Natural killer cell (primary cell): ENCODE results near the gene KANSL3. TPM values are rescaled to one million over a fixed set of nuclear protein-coding genes. Genes with fewer than 3 reads are reported as not detected.

ENCODE experiments used
- ATAC-seq, 3 donors: fragments of 150-1000 bp in 2 of 3; fragments of 200-7000 bp in 1 of 3; cut with Tn5 transposase; 1 replicate in 1 of 3; 2 replicates in 2 of 3; pipeline ENCODE4 v1.10.0; 2021; ENCODE audit warnings: mild to moderate bottlenecking in 2 of 3, moderate library complexity in 2 of 3
- DNase-seq, 2 donors: peaks; one replicate each; pipeline versions ENCODE4 v3.0.0 to v3.0.0-alpha.2; 2013 to 2021; ENCODE audit warnings: mixed read lengths in 1 of 2
- H3K27ac ChIP-seq: one replicate; pipeline ENCODE4 v1.5.1; 2013; ENCODE audit warnings: mild to moderate bottlenecking, low read length
- H3K27me3 ChIP-seq: one replicate; pipeline ENCODE4 v1.6.1; 2013; ENCODE audit warnings: low read length; ENCODE audit not compliant: control insufficient read depth, insufficient read depth
- H3K36me3 ChIP-seq: one replicate; pipeline ENCODE4 v1.6.1; 2013; ENCODE audit warnings: low read length; ENCODE audit not compliant: control insufficient read depth, insufficient read depth
- H3K4me1 ChIP-seq: one replicate; pipeline ENCODE4 v1.6.1; 2013; ENCODE audit warnings: low read length; ENCODE audit not compliant: control insufficient read depth, insufficient read depth
- H3K4me3 ChIP-seq: one replicate; pipeline ENCODE4 v1.5.1; 2013; ENCODE audit warnings: low read length
- H3K9me3 ChIP-seq: one replicate; pipeline ENCODE4 v1.6.1; 2013; ENCODE audit warnings: low read length; ENCODE audit not compliant: control insufficient read depth, insufficient read depth
- H3K27ac Mint-ChIP-seq, 2 donors: one replicate each; pipeline ENCODE4 v1.8.0; 2022; ENCODE audit warnings: mild to moderate bottlenecking in 2 of 2, mixed read lengths in 2 of 2, moderate library complexity in 1 of 2
- H3K27me3 Mint-ChIP-seq, 2 donors: one replicate each; pipeline ENCODE4 v1.8.0; 2022; ENCODE audit warnings: low read depth in 2 of 2, mixed read lengths in 2 of 2
- H3K36me3 Mint-ChIP-seq: one replicate; pipeline ENCODE4 v1.8.0; 2022; ENCODE audit warnings: mixed read lengths
- H3K4me1 Mint-ChIP-seq, 2 donors: one replicate each; pipeline ENCODE4 v1.8.0; 2022; ENCODE audit warnings: mixed read lengths in 2 of 2
- H3K4me3 Mint-ChIP-seq: one replicate; pipeline ENCODE4 v1.8.0; 2022; ENCODE audit warnings: mild to moderate bottlenecking, moderate library complexity, mixed read lengths
- H3K9me3 Mint-ChIP-seq, 2 donors: one replicate each; pipeline ENCODE4 v1.8.0; 2022; ENCODE audit warnings: mixed read lengths in 2 of 2
- CTCF ChIP-seq: fragments of 200-600 bp; IDR thresholded peaks from one replicate; pipeline ENCODE4 v1.8.0; 2022; ENCODE audit warnings: antibody characterized with exemption
- WGBS: methylation state at CpG from one replicate; pipeline ENCODE4 v1.1.7; 2013; ENCODE audit warnings: missing lambda C conversion rate; ENCODE audit not compliant: insufficient coverage; 5-methylcytosine and 5-hydroxymethylcytosine counted together
- intact Hi-C: fragments of 100-400 bp; cut with micrococcal nuclease; formaldehyde crosslinking; loops from one replicate; pipeline ENCODE4 v1.14.2; 2022
- total RNA-seq, 4 donors: library from RNA; stranded (reverse); fragments of 120-200 nt in 1 of 4; gene quantifications; one replicate each; pipeline versions ENCODE4 v1.2.3 to v1.2.4, GENCODE V29; 2013 to 2022

Gene KANSL3
- total RNA-seq, 3 donors from 2014 or later (not counting 1 experiment from before 2014, with no cell fraction given), result 73.9 to 98.0 (median 83.5) TPM

- Mint-ChIP-seq H3K27ac (no peak overlapping the region), H3K27me3 (peaks cover 0 to 9% of the 10 kb centered on the region in 2 donors), H3K36me3 (no peaks in the 10 kb centered on the region), H3K9me3 (no peaks in the 10 kb centered on the region), H3K4me3 (no peak overlapping the region), H3K4me1 (no peaks in the 10 kb centered on the region)
- Histone ChIP-seq H3K36me3 (no peaks in the 10 kb centered on the region), H3K4me3 (no peak overlapping the region), H3K27ac (no peak overlapping the region), H3K27me3 (no peaks in the 10 kb centered on the region), H3K9me3 (no peaks in the 10 kb centered on the region), H3K4me1 (no peaks in the 10 kb centered on the region)
- 93% methylated on average over 8 of the region's 8 CpGs for WGBS
- no peak for TF ChIP-seq CTCF
- intact Hi-C loops, result no loop called here
- no peak for ATAC-seq
- DNase-seq, result no peak
Measured at GRCh38 chr2:96651793-96652192, 13.7 kb upstream of the KANSL3 start.

- no peak overlapping the region for H3K4me3 Mint-ChIP-seq
- H3K27ac ChIP-seq, result no peak overlapping the region
- H3K4me1 Mint-ChIP-seq, result no peaks in the 10 kb centered on the region
- no peak overlapping the region for H3K4me3 ChIP-seq
- ATAC-seq (no peak), DNase-seq (no peak)
- H3K27me3 ChIP-seq, result no peaks in the 10 kb centered on the region
- intact Hi-C loops, result no loop called here
- no peak for TF ChIP-seq CTCF
- H3K27ac Mint-ChIP-seq, result no peak overlapping the region
- peaks cover 0 to 6% of the 10 kb centered on the region in 2 donors for H3K27me3 Mint-ChIP-seq
- H3K4me1 ChIP-seq, result no peaks in the 10 kb centered on the region
- WGBS, result 96% methylated on average over 1 of the region's 1 CpG
- H3K36me3 ChIP-seq, result no peaks in the 10 kb centered on the region
- H3K9me3 ChIP-seq, result no peaks in the 10 kb centered on the region
- no peaks in the 10 kb centered on the region for H3K36me3 Mint-ChIP-seq
- no peaks in the 10 kb centered on the region for H3K9me3 Mint-ChIP-seq
Measured at GRCh38 chr2:96649342-96649741, 11.2 kb upstream of the KANSL3 start.

GRCh38 chr2:96648306-96648930 is 10.3 kb upstream of the KANSL3 start:
- Mint-ChIP-seq H3K36me3 (no peaks in the 10 kb centered on the region), H3K4me3 (no peak overlapping the region), H3K9me3 (no peaks in the 10 kb centered on the region), H3K4me1 (no peaks in the 10 kb centered on the region), H3K27ac (no peak overlapping the region), H3K27me3 (peaks cover 0 to 6% of the 10 kb centered on the region in 2 donors)
- no peaks in the 10 kb centered on the region for H3K36me3 ChIP-seq
- no peaks in the 10 kb centered on the region for H3K9me3 ChIP-seq
- no peaks in the 10 kb centered on the region for H3K27me3 ChIP-seq
- H3K4me3 ChIP-seq, result no peak overlapping the region
- no peak for ATAC-seq
- DNase-seq, result no peak
- WGBS, result 96% methylated on average over 7 of the region's 7 CpGs
- H3K27ac ChIP-seq, result no peak overlapping the region
- no peaks in the 10 kb centered on the region for H3K4me1 ChIP-seq
- TF ChIP-seq CTCF, result no peak
- intact Hi-C loops, result no loop called here

- Histone ChIP-seq H3K9me3 (no peaks in the 10 kb centered on the region), H3K36me3 (no peaks in the 10 kb centered on the region), H3K4me1 (no peaks in the 10 kb centered on the region), H3K27ac (no peak overlapping the region), H3K4me3 (no peak overlapping the region), H3K27me3 (no peaks in the 10 kb centered on the region)
- H3K4me1 Mint-ChIP-seq, result no peaks in the 10 kb centered on the region
- TF ChIP-seq CTCF, result no peak
- WGBS, result 93% methylated on average over 6 of the region's 6 CpGs
- H3K9me3 Mint-ChIP-seq, result no peaks in the 10 kb centered on the region
- intact Hi-C loops, result no loop called here
- H3K27ac Mint-ChIP-seq, result no peak overlapping the region
- no peak overlapping the region for H3K4me3 Mint-ChIP-seq
- ATAC-seq, result no peak
- H3K36me3 Mint-ChIP-seq, result no peaks in the 10 kb centered on the region
- DNase-seq, result no peak
- peaks cover 0 to 6% of the 10 kb centered on the region in 2 donors for H3K27me3 Mint-ChIP-seq
Measured at GRCh38 chr2:96647681-96648080, 9.6 kb upstream of the KANSL3 start.
